ENCODE data around the gene TPM4.
A peak's percentile ranks its signal among the peaks of the same experiment; 100 is the strongest.
"Not testable (repeated sequence)": the region's sequence is repeated elsewhere in the genome, so short reads cannot be mapped to it uniquely, and the experiment has no call there.

Gene TPM4

DNA sequence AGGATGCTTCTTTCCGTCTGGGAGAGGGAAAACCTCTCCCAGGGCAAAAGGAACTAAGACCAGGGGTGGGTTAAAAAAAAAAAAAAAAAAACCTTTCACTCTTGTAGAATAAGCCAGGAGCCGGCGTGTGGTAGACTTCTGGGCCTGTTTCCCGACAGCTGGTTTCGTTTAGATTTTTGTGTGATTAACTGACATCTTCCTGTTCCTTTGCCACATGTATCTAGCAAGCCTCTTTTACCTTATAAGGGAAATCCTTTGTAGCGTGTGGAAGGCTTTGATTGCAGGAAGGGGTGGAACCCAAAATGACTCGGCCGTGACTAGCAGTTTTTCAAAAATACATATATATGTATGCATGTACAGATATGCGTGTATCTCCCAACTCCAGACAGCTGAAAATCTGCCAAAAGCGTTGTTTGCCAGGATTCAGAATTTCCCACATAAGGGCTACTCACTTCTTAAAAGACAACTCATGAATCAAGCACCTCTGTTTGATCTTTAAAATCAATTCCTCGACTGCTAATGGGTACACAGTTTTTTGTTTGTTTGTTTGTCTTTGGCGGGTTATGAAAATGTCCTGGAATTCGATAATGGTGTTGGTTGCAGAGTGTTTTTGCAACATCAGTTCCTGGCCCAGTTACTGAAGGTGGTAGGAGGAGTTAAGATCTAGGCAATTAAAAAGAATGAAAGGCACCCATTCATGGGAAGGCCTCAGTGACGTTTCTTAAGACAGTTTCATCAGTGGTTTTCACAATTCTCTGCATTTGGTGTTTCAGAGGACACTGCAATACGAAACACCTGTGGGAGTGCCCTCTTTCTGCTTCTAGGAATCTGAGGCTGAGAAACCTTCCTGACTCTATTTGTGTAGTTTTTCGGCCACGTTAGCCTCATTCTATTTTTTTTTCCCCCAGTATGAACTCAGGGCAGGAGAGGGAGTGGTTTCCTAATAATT, 2.7 kb downstream of the TPM4 start:
- peak overlapping the region; percentile 92 for H3K4me3 ChIP-seq (ENCODE audit: low read depth, low read length)
- TF ChIP-seq, protein P1, sequence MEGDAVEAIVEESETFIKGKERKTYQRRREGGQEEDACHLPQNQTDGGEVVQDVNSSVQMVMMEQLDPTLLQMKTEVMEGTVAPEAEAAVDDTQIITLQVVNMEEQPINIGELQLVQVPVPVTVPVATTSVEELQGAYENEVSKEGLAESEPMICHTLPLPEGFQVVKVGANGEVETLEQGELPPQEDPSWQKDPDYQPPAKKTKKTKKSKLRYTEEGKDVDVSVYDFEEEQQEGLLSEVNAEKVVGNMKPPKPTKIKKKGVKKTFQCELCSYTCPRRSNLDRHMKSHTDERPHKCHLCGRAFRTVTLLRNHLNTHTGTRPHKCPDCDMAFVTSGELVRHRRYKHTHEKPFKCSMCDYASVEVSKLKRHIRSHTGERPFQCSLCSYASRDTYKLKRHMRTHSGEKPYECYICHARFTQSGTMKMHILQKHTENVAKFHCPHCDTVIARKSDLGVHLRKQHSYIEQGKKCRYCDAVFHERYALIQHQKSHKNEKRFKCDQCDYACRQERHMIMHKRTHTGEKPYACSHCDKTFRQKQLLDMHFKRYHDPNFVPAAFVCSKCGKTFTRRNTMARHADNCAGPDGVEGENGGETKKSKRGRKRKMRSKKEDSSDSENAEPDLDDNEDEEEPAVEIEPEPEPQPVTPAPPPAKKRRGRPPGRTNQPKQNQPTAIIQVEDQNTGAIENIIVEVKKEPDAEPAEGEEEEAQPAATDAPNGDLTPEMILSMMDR (IDR thresholded peaks at IDR 0.05; ENCODE audit: borderline replicate concordance, insufficient read depth, low read depth, low read length) = no peak

DNA sequence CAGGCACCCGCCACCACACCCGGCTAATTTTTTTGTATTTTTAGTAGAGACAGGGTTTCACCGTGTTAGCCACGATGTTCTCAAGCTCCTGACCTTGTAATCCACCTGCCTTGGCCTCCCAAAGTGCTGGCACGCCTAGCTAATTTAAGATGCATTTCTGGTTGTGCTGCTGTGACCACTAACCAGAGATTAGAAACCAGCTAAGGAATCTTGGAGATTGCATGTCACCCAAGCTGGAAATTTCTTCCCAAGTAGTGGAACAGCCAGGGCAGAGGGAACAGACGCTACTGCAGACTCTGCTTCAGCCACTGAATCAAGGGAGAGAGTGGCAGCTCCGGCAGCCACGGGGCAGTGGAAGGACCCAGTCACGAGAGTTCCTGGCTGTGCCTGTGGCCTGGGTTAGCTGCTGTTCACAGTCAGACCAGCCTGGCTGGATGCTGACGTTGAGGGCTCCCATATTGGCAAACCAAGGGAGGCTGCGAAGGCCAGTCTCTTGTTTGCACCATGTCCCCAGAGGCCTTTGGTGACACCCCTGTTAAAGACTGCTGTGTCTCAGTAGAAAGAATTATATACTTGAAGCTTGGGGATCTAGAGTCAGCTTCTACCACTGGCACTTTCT, 7.9 kb downstream of the TPM4 start:
- no peak overlapping the region for H3K4me3 ChIP-seq (ENCODE audit: low read depth, low read length)
- TF ChIP-seq, protein P1 (IDR thresholded peaks at IDR 0.05; ENCODE audit: borderline replicate concordance, insufficient read depth, low read depth, low read length) = no peak

DNA sequence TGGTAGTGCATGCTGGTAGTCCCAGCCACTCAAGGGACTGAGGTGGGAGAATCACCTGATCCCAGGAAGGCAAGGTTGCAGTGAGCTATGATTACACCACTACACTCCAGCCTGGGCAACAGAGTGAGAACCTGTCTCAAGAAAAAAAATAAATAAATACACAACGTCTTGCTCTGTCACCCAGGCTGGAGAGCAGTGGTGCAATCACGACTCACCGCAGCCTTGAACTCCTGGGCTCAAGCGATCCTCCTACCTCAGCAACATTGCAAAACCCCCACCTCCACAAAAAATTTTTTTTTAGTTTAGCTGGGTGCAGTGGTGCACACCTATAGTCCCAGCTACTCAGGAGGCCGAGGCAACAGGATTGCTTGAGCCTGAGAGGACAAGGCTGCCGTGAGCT, 8.8 kb downstream of the TPM4 start:
- H3K4me3 ChIP-seq (ENCODE audit: low read depth, low read length) = no peak overlapping the region
- TF ChIP-seq, protein P1 (IDR thresholded peaks at IDR 0.05; ENCODE audit: borderline replicate concordance, insufficient read depth, low read depth, low read length) = no peak

DNA sequence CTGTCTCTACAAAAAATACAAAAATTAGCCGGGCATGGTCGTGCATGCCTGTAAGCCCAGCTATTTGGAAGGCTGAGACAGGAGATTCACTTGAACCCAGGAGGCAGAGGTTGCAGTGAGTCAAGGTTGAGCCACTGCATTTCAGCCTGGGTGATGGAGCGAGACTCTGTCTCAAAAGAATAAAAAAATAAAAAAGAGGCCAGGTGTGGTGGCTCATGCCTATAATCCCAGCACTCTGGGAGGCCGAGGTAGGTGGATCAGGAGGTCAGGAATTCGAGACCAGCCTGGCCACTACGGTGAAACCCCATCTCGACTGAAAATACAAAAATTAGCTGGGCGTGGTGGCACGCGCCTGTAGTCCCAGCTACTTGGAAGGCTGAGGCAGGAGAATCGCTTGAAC, 11.1 kb downstream of the TPM4 start:
- H3K4me3 ChIP-seq (ENCODE audit: low read depth, low read length) = not testable (repeated sequence)

DNA sequence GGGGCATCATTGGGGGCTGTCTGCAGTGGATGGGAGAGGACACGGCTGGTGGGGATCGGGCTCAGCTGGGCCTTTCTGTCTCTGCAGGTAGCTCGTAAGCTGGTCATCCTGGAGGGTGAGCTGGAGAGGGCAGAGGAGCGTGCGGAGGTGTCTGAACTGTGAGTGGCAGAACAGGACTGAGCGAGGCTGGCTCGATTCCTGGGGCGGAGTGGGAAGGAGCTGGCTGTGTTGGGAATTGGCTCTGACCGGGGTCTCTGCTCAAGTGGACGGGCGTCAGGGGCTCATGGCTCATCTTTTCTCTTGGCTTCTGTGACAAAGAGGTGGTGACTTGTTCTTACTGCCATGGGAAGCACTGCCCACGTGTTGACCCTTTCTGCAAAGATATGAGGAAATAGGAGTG, 11.6 kb downstream of the TPM4 start:
- no peak overlapping the region for H3K4me3 ChIP-seq (ENCODE audit: low read depth, low read length)
- TF ChIP-seq, protein P1 (IDR thresholded peaks at IDR 0.05; ENCODE audit: borderline replicate concordance, insufficient read depth, low read depth, low read length) = no peak

DNA sequence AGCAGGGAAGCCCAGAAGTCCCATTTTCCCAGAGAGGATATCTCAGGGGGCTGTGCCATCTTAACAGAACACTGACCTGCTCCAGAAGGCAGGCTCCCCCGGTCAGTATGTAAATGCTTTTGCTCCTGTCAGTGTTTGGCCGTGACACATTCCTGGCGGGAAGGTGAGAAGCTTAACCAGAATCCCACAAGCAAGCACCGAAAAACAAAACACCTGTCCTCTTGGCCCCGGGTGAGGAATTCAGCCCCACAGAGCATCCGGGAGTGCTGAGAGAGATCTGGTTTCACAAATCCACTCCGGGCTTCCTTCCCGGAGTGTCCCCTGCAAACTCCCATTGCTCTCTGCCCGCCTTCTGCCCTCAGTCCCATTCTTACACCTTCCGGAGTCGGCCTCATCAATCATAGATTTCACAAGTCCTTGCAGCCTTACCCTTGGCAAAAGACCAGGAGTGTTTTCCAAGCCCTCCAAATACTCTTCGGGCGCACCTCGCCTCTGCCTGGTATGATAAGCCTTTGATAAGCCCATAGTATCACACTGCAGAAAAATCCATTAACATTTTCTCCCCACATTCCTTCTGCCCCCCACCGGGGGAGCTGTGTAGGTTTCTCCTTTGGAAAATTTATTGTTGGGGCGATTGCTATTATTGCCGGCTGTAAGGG, 12.2 kb downstream of the TPM4 start:
- TF ChIP-seq, protein P1 (IDR thresholded peaks at IDR 0.05; ENCODE audit: borderline replicate concordance, insufficient read depth, low read depth, low read length) = peak; percentile 18; the same call in 1 of the 2 replicates
- no peak overlapping the region for H3K4me3 ChIP-seq (ENCODE audit: low read depth, low read length)

DNA sequence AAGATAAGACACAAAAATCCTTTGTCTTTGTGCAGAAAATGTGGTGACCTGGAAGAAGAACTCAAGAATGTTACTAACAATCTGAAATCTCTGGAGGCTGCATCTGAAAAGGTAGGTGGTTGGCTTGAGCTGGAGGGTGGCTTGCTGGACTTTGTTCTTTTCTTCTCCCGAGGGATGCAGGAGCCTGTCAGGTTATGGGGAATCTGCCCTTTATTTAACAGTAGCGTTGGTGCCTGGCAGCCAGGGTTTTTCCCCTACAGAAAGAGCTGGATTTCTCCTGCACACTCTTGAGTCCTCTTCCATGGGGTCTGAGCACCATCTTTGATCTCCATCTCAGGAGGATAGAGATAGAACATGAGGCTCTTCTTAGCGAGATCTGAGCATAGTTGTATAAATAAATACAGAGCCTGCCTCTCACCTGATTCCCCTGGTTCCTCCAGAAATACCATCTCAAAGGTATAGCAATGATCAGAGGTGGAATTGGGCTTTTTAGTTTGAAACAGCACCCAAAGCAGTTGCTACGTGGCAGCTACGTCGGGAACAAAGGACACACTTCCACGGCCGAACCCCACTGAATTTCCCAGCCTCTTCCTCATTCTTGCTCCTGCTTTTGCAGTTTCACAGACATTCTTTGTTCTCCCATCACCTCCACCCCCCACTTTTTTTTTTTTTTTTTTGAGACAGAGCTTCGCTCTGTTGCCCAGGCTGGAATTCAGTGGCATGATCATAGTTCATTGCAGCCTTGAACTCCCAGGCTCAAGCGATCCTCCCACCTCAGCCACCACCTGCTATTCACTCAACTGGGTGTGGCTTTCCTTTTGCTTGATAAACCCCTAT, 12.9 kb downstream of the TPM4 start:
- TF ChIP-seq, protein P1 (IDR thresholded peaks at IDR 0.05; ENCODE audit: borderline replicate concordance, insufficient read depth, low read depth, low read length) = no peak
- no peak overlapping the region for H3K4me3 ChIP-seq (ENCODE audit: low read depth, low read length)
